Gastroesophageal sphincter (tissue), 3 donors: ENCODE measurements around the gene PES1.

ENCODE experiments used
- CTCF ChIP-seq, 4 experiments: fragments of 200-600 bp in 2 of 4; fragments of 450-650 bp in 2 of 4; sonication (generic) in 1 of 4; IDR thresholded peaks; one replicate each; pipeline ENCODE4 v1.5.1; 2017 to 2019; ENCODE audit warnings: antibody characterized with exemption in 4 of 4, mild to moderate bottlenecking in 2 of 4, moderate library complexity in 2 of 4
- POLR2A ChIP-seq, 2 donors: fragments of 450-650 bp; IDR thresholded peaks; one replicate each; pipeline ENCODE4 v1.6.1; 2017; ENCODE audit warnings: antibody characterized with exemption in 2 of 2, mild to moderate bottlenecking in 2 of 2, moderate library complexity in 1 of 2
- POLR2AphosphoS5 ChIP-seq: sonication (generic); formaldehyde crosslinking; IDR thresholded peaks from one replicate; pipeline ENCODE4 v1.6.1; 2017; ENCODE audit warnings: antibody characterized with exemption

GRCh38 chr22:30573594-30574094, 18.1 kb downstream of the PES1 start:
- TF ChIP-seq CTCF (IDR thresholded peaks at IDR 0.05) (no peak), POLR2AphosphoS5 (no peak), POLR2A (IDR thresholded peaks at IDR 0.05) (no peak)
